ENCODE measurements around the gene MPDZ.

MPDZ gene

GRCh38 chr9:13100914-13101572 is 178.4 kb downstream of the MPDZ start:
- DNase-seq (ENCODE audit: low spot score): no peak
- H3K4me3 ChIP-seq: no peak overlapping the region
- peak overlapping the region; percentile 71 to 75 for H3K27ac ChIP-seq
- TF ChIP-seq, protein P1, sequence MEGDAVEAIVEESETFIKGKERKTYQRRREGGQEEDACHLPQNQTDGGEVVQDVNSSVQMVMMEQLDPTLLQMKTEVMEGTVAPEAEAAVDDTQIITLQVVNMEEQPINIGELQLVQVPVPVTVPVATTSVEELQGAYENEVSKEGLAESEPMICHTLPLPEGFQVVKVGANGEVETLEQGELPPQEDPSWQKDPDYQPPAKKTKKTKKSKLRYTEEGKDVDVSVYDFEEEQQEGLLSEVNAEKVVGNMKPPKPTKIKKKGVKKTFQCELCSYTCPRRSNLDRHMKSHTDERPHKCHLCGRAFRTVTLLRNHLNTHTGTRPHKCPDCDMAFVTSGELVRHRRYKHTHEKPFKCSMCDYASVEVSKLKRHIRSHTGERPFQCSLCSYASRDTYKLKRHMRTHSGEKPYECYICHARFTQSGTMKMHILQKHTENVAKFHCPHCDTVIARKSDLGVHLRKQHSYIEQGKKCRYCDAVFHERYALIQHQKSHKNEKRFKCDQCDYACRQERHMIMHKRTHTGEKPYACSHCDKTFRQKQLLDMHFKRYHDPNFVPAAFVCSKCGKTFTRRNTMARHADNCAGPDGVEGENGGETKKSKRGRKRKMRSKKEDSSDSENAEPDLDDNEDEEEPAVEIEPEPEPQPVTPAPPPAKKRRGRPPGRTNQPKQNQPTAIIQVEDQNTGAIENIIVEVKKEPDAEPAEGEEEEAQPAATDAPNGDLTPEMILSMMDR (IDR thresholded peaks at IDR 0.05): no peak

DNA sequence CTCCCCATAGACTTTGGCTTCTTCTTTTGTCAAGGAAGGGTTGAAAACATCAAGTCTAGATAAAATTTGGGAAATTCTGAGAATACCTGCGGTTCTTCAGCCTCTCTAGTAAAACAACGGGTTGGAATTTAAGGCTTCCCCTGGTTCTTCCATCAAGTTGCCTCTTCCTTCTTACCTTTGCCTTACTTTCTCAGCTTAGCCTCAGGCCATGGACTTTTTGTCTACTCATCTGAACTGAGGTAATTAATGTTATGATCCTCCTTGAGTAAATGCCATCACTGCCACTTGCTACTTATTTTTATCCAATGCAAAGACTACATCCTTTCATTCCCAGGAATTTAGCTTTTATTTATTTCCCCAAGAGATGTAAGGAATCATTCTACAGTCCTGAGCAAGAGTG is 184.4 kb downstream of the MPDZ start:
- DNase-seq (ENCODE audit: low spot score): no peak
- Histone ChIP-seq H3K27ac (no peak overlapping the region), H3K4me3 (no peak overlapping the region)
- TF ChIP-seq, protein P1 (IDR thresholded peaks at IDR 0.05): no peak

- DNase-seq (ENCODE audit: low spot score): no peak
- Histone ChIP-seq H3K27ac (no peak overlapping the region), H3K4me3 (peak overlapping the region; percentile 16)
- TF ChIP-seq, protein P1 (IDR thresholded peaks at IDR 0.05): no peak
Measured at GRCh38 chr9:13090628-13091027, 188.9 kb downstream of the MPDZ start.

- no peak for DNase-seq (ENCODE audit: low spot score)
- no peak overlapping the region for H3K4me3 ChIP-seq
- no peak overlapping the region for H3K27ac ChIP-seq
- TF ChIP-seq, protein P1 (IDR thresholded peaks at IDR 0.05): no peak
Measured at GRCh38 chr9:13089666-13090065, 189.8 kb downstream of the MPDZ start.

GRCh38 chr9:13088720-13089427 is 190.6 kb downstream of the MPDZ start:
- Histone ChIP-seq H3K4me3 (peak overlapping the region; percentile 54), H3K27ac (no peak overlapping the region)
- TF ChIP-seq, protein P1 (IDR thresholded peaks at IDR 0.05): peak; percentile 71
- no peak for DNase-seq (ENCODE audit: low spot score)

- TF ChIP-seq, protein P1 (IDR thresholded peaks at IDR 0.05): no peak
- Histone ChIP-seq H3K27ac (no peak overlapping the region), H3K4me3 (no peak overlapping the region)
- DNase-seq (ENCODE audit: low spot score): no peak
Measured at GRCh38 chr9:13083963-13084528, 195.4 kb downstream of the MPDZ start.

All from coronary artery (tissue), 2 donors.